HEK293 (cell line): ENCODE results near the gene MPHOSPH9.

ENCODE experiments used
- CTCF ChIA-PET: fragments of 350-600 bp; formaldehyde crosslinking; extraction: SDS; loops from one replicate; lab custom pipeline; 2021; ENCODE audit warnings: antibody characterized with exemption; lab: Yijun Ruan, JAX
- POLR2A ChIA-PET: fragments of 300-600 bp; formaldehyde crosslinking; extraction: SDS; loops from one replicate; lab custom pipeline; 2020; ENCODE audit warnings: antibody characterized with exemption, inconsistent platforms; lab: Yijun Ruan, JAX
- H3K27ac ChIP-seq: fragments of 200-500 bp; sonication (Bioruptor generic); 2 replicates; pipeline ENCODE4 v1.5.1; 2014; ENCODE audit warnings: low read depth, low read length, control low read depth, inconsistent platforms; ENCODE audit errors: extremely low read depth
- H3K36me3 ChIP-seq, 2 experiments: fragments of 200-500 bp in 1 of 2; sonication (Bioruptor generic) in 1 of 2; 1 replicate in 1 of 2; 2 replicates in 1 of 2; pipeline ENCODE4 v1.5.1; 2014 to 2017; ENCODE audit warnings: inconsistent platforms in 2 of 2, low read length in 2 of 2; ENCODE audit not compliant: control insufficient read depth in 2 of 2, insufficient read depth in 1 of 2
- H3K4me1 ChIP-seq: fragments of 200-500 bp; sonication (Bioruptor generic); 2 replicates; pipeline ENCODE4 v1.5.1; 2014; ENCODE audit warnings: mild to moderate bottlenecking, low read length, inconsistent platforms; ENCODE audit not compliant: control insufficient read depth, insufficient read depth
- H3K4me3 ChIP-seq: 2 replicates; pipeline ENCODE4 v1.5.1; 2011; ENCODE audit warnings: low read depth, mild to moderate bottlenecking, control low read depth, low read length, moderate library complexity
- H3K9me3 ChIP-seq: fragments of 200-500 bp; sonication (Bioruptor generic); 2 replicates; pipeline ENCODE4 v1.5.1; 2014; ENCODE audit warnings: low read depth, low read length, inconsistent platforms; ENCODE audit not compliant: control insufficient read depth, insufficient read depth
- MZF1 ChIP-seq: fragments of 450-650 bp; formaldehyde crosslinking; IDR thresholded peaks from 2 replicates; pipeline ENCODE4 v1.5.1; 2017; ENCODE audit warnings: missing biosample characterization, missing genetic modification characterization, borderline replicate concordance
- ZBTB44 ChIP-seq: fragments of 450-650 bp; IDR thresholded peaks from 2 replicates; pipeline ENCODE4 v1.5.1; 2018; ENCODE audit warnings: missing biosample characterization, mild to moderate bottlenecking, missing genetic modification characterization
- ZBTB8A ChIP-seq: fragments of 450-650 bp; formaldehyde crosslinking; IDR thresholded peaks from 2 replicates; pipeline ENCODE4 v1.5.1; 2016; ENCODE audit warnings: missing biosample characterization, missing genetic modification characterization
- ZEB2 ChIP-seq: fragments of 450-650 bp; formaldehyde crosslinking; IDR thresholded peaks from 2 replicates; pipeline ENCODE4 v1.5.1; 2016; ENCODE audit warnings: missing biosample characterization, missing genetic modification characterization
- ZNF121 ChIP-seq: fragments of 450-650 bp; formaldehyde crosslinking; IDR thresholded peaks from 2 replicates; pipeline ENCODE4 v1.5.1; 2016; ENCODE audit warnings: missing biosample characterization, missing genetic modification characterization
- ZNF138 ChIP-seq: fragments of 450-650 bp; formaldehyde crosslinking; IDR thresholded peaks from 2 replicates; pipeline ENCODE4 v1.5.1; 2016; ENCODE audit warnings: missing biosample characterization, missing genetic modification characterization, borderline replicate concordance
- ZNF433 ChIP-seq: fragments of 450-650 bp; formaldehyde crosslinking; IDR thresholded peaks from 2 replicates; pipeline ENCODE4 v1.5.1; 2016; ENCODE audit warnings: missing biosample characterization, missing genetic modification characterization, low read depth
- ZNF518A ChIP-seq: fragments of 450-650 bp; formaldehyde crosslinking; conservative IDR thresholded peaks from 2 replicates; pipeline ENCODE4 v1.5.1; 2016; ENCODE audit warnings: low read depth, missing biosample characterization, missing genetic modification characterization
- ZNF600 ChIP-seq: fragments of 450-650 bp; formaldehyde crosslinking; IDR thresholded peaks from 2 replicates; pipeline ENCODE4 v1.5.1; 2016; ENCODE audit warnings: missing biosample characterization, missing genetic modification characterization
- ZSCAN16 ChIP-seq: fragments of 450-650 bp; formaldehyde crosslinking; IDR thresholded peaks from 2 replicates; pipeline ENCODE4 v1.5.1; 2016; ENCODE audit warnings: missing biosample characterization, missing genetic modification characterization
- ZSCAN5A ChIP-seq: fragments of 450-650 bp; formaldehyde crosslinking; IDR thresholded peaks from 2 replicates; pipeline ENCODE4 v1.5.1; 2016; ENCODE audit warnings: missing biosample characterization, missing genetic modification characterization
- TF ChIP-seq, protein P1 (sequence below): fragments of 450-650 bp; formaldehyde crosslinking; IDR thresholded peaks from 2 replicates; pipeline ENCODE4 v1.5.1; 2016; ENCODE audit warnings: missing biosample characterization, missing genetic modification characterization
- TF ChIP-seq, protein P2 (sequence below): fragments of 450-650 bp; formaldehyde crosslinking; IDR thresholded peaks from 2 replicates; pipeline ENCODE4 v1.5.1; 2016; ENCODE audit warnings: missing biosample characterization, missing genetic modification characterization
- TF ChIP-seq, protein P3 (sequence below): fragments of 450-650 bp; formaldehyde crosslinking; IDR thresholded peaks from 2 replicates; pipeline ENCODE4 v1.5.1; 2017; ENCODE audit warnings: missing biosample characterization, missing genetic modification characterization

MPHOSPH9 gene

GRCh38 chr12:123108682-123109066 is 124.3 kb downstream of the MPHOSPH9 start:
- Histone ChIP-seq H3K4me3 (no peak overlapping the region), H3K27ac (no peak overlapping the region), H3K36me3 (no peaks in the 10 kb centered on the region), H3K9me3 (no peaks in the 10 kb centered on the region), H3K4me1 (peaks cover 2% of the 10 kb centered on the region; the same call in 1 of the 2 replicates)
- TF ChIP-seq, protein P1, sequence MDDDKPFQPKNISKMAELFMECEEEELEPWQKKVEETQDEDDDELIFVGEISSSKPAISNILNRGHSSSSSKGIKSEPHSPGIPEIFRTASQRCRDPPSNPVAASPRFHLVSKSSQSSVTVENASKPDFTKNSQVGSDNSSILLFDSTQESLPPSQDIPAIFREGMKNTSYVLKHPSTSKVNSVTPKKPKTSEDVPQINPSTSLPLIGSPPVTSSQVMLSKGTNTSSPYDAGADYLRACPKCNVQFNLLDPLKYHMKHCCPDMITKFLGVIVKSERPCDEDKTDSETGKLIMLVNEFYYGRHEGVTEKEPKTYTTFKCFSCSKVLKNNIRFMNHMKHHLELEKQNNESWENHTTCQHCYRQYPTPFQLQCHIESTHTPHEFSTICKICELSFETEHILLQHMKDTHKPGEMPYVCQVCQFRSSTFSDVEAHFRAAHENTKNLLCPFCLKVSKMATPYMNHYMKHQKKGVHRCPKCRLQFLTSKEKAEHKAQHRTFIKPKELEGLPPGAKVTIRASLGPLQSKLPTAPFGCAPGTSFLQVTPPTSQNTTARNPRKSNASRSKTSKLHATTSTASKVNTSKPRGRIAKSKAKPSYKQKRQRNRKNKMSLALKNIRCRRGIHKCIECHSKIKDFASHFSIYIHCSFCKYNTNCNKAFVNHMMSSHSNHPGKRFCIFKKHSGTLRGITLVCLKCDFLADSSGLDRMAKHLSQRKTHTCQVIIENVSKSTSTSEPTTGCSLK (tag by site-specific recombination) = no peak
- no peak for TF ChIP-seq ZNF121 (tag by site-specific recombination)
- no peak for TF ChIP-seq ZNF518A
- TF ChIP-seq, protein P2, sequence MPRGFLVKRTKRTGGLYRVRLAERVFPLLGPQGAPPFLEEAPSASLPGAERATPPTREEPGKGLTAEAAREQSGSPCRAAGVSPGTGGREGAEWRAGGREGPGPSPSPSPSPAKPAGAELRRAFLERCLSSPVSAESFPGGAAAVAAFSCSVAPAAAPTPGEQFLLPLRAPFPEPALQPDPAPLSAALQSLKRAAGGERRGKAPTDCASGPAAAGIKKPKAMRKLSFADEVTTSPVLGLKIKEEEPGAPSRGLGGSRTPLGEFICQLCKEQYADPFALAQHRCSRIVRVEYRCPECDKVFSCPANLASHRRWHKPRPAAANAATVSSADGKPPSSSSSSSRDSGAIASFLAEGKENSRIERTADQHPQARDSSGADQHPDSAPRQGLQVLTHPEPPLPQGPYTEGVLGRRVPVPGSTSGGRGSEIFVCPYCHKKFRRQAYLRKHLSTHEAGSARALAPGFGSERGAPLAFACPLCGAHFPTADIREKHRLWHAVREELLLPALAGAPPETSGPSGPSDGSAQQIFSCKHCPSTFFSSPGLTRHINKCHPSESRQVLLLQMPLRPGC (tag by site-specific recombination) = no peak
- TF ChIP-seq ZBTB8A (tag by site-specific recombination) = no peak
- no peak for TF ChIP-seq ZBTB44
- TF ChIP-seq ZNF433 = no peak
- no peak for TF ChIP-seq ZEB2 (tag by site-specific recombination)
- TF ChIP-seq MZF1 (tag by site-specific recombination) = no peak
- TF ChIP-seq, protein P3, sequence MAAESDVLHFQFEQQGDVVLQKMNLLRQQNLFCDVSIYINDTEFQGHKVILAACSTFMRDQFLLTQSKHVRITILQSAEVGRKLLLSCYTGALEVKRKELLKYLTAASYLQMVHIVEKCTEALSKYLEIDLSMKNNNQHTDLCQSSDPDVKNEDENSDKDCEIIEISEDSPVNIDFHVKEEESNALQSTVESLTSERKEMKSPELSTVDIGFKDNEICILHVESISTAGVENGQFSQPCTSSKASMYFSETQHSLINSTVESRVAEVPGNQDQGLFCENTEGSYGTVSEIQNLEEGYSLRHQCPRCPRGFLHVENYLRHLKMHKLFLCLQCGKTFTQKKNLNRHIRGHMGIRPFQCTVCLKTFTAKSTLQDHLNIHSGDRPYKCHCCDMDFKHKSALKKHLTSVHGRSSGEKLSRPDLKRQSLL (tag by site-specific recombination) = no peak
- no peak for TF ChIP-seq ZNF138 (tag by site-specific recombination)
- TF ChIP-seq ZNF600 (tag by site-specific recombination) = no peak
- TF ChIP-seq ZSCAN5A (tag by site-specific recombination) = no peak
- TF ChIP-seq ZSCAN16 (tag by site-specific recombination) = no peak
- ChIA-PET POLR2A (no interaction called here), CTCF (no interaction called here)
